ENCODE results near the gene SUSD4.
A peak's percentile ranks its signal among the peaks of the same experiment; 100 is the strongest.

The SUSD4 gene

DNA sequence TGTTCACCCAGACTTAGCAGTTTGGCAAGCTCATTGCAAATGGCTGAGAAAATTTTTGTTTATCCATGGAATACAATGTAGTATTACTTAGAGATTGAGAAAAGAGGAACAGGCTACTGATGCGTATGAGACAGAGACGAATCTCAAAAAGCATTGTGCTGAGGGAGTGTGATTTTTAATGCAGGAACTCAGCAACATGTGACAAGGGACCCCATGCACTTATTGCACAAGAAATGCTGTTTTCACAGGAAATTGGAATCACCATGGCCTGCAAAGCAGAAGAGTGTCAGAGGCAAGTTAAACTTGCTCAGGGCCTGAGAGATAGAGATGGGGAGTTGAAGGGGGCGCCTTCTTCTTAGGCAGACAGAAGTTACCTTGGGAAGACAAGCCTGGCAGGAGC, 188.3 kb downstream of the SUSD4 start:
- peak; percentile 9 for DNase-seq

DNA sequence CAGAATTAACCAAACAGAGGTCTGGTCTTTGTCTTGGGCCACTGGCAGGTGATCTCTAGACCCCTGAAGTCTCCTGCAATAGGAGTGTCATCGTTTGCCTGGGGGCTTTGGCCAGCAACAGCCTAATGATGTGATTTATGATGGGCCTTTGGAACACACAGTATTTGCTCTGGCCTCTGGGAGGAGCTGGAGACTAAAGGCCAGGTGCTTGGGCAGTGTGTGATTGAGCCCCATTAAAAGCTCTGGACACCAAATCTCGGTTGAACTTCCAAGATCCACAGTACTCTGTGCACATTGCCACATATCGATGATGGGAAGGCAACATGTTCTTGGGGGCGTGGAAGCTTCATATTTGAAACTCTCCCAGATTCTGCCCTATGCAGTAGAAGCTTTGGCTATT, 188.9 kb downstream of the SUSD4 start:
- DNase-seq = no peak

Data from CD4-positive, alpha-beta T cell treated with Interleukin-21 for 1 hour (primary cell).